ENCODE results near the gene CXCL1. TPM values are rescaled to one million over a fixed set of nuclear protein-coding genes. Genes with fewer than 3 reads are reported as not detected.

Gene CXCL1
- total RNA-seq, 1 donor from 2014 or later = 7.0 TPM

DNA sequence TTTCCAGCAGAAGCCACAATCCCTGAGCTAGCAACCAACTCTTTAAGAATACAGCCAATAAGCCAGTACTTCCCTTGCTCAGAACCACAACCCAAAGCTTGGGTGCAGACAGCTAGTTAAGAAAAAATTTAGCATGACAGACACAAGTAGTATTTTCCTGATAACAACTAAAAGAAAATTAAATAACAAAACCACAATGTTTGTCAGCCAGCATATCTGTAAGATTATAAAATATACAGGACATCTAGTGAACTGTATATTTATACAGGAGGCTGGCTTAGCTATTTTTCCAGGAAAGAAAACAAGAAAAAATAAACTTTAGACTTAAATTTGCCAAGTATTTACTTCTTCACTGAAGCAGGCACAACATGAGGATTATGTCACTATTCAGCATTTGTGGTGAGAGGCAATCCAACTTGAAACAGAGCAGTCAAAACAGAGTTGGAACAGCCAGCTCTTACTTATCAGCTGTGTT lies 9.5 kb upstream of the CXCL1 start:
- peaks cover 7% of the 10 kb centered on the region for H3K4me1 ChIP-seq
- no peaks in the 10 kb centered on the region for H3K27me3 ChIP-seq (ENCODE audit: low read depth)
- DNase-seq (no peak), ATAC-seq (no peak)
- TF ChIP-seq, protein P1, sequence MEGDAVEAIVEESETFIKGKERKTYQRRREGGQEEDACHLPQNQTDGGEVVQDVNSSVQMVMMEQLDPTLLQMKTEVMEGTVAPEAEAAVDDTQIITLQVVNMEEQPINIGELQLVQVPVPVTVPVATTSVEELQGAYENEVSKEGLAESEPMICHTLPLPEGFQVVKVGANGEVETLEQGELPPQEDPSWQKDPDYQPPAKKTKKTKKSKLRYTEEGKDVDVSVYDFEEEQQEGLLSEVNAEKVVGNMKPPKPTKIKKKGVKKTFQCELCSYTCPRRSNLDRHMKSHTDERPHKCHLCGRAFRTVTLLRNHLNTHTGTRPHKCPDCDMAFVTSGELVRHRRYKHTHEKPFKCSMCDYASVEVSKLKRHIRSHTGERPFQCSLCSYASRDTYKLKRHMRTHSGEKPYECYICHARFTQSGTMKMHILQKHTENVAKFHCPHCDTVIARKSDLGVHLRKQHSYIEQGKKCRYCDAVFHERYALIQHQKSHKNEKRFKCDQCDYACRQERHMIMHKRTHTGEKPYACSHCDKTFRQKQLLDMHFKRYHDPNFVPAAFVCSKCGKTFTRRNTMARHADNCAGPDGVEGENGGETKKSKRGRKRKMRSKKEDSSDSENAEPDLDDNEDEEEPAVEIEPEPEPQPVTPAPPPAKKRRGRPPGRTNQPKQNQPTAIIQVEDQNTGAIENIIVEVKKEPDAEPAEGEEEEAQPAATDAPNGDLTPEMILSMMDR (IDR thresholded peaks at IDR 0.05) = no peak
- no peak overlapping the region for H3K4me3 ChIP-seq
- H3K36me3 ChIP-seq = no peaks in the 10 kb centered on the region
- intact Hi-C loops (cut with DNase I) = no loop called here
- H3K27ac ChIP-seq = no peak overlapping the region
- no peaks in the 10 kb centered on the region for H3K9me3 ChIP-seq

GRCh38 chr4:73860181-73860580 lies 9.0 kb upstream of the CXCL1 start:
- intact Hi-C loops (cut with DNase I) = no loop called here
- H3K36me3 ChIP-seq = no peaks in the 10 kb centered on the region
- H3K9me3 ChIP-seq = no peaks in the 10 kb centered on the region
- no peak overlapping the region for H3K27ac ChIP-seq
- peaks cover 7% of the 10 kb centered on the region for H3K4me1 ChIP-seq
- no peak for ATAC-seq
- no peak for DNase-seq
- H3K4me3 ChIP-seq = no peak overlapping the region
- TF ChIP-seq, protein P1 (IDR thresholded peaks at IDR 0.05) = no peak
- H3K27me3 ChIP-seq (ENCODE audit: low read depth) = no peaks in the 10 kb centered on the region

GRCh38 chr4:73860917-73861316 lies 8.3 kb upstream of the CXCL1 start:
- DNase-seq (no peak), ATAC-seq (no peak)
- TF ChIP-seq, protein P1 (IDR thresholded peaks at IDR 0.05) = no peak
- H3K9me3 ChIP-seq = no peaks in the 10 kb centered on the region
- H3K27me3 ChIP-seq (ENCODE audit: low read depth) = no peaks in the 10 kb centered on the region
- intact Hi-C loops (cut with DNase I) = no loop called here
- no peaks in the 10 kb centered on the region for H3K36me3 ChIP-seq
- no peaks in the 10 kb centered on the region for H3K4me1 ChIP-seq
- H3K4me3 ChIP-seq = no peak overlapping the region
- no peak overlapping the region for H3K27ac ChIP-seq

DNA sequence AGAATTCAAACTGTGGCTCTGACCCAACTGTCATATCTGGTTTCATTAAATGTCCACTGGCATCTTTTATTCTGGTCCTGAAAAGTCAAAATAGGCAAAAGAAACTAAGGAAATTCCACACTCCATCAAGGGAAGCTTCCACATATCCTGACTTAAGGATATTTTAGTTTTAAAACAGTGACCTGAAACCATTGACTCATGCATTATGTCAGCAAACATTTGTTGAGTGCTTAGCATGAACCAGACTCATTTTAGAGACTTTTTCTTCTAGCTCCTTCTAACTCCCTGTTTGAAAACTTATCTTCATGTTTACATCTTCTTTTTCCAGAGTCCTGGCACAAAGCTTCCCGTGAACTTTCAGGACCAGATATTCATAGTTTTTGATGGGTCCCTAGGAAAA lies 6.9 kb upstream of the CXCL1 start:
- H3K27me3 ChIP-seq (ENCODE audit: low read depth) = no peaks in the 10 kb centered on the region
- H3K36me3 ChIP-seq = no peaks in the 10 kb centered on the region
- no peak overlapping the region for H3K4me3 ChIP-seq
- no peaks in the 10 kb centered on the region for H3K9me3 ChIP-seq
- no peak for DNase-seq
- intact Hi-C loops (cut with DNase I) = no loop called here
- no peaks in the 10 kb centered on the region for H3K4me1 ChIP-seq
- H3K27ac ChIP-seq = no peak overlapping the region
- ATAC-seq = no peak
- TF ChIP-seq, protein P1 (IDR thresholded peaks at IDR 0.05) = no peak

- no peak for DNase-seq
Measured at GRCh38 chr4:73864365-73864764, 4.8 kb upstream of the CXCL1 start.

More at GRCh38 chr4:73864365-73864764, 4.8 kb upstream of the CXCL1 start:
- TF ChIP-seq, protein P1 (IDR thresholded peaks at IDR 0.05) = peak; percentile 20
- no peak for ATAC-seq
- no peaks in the 10 kb centered on the region for H3K9me3 ChIP-seq
- H3K36me3 ChIP-seq = no peaks in the 10 kb centered on the region
- no peak overlapping the region for H3K4me3 ChIP-seq
- H3K27ac ChIP-seq = no peak overlapping the region
- no peaks in the 10 kb centered on the region for H3K27me3 ChIP-seq (ENCODE audit: low read depth)
- H3K4me1 ChIP-seq = peaks cover 14% of the 10 kb centered on the region
- intact Hi-C loops (cut with DNase I) = no loop called here
